Measurements from ENCODE around the gene CD2. TPM values are rescaled to one million over a fixed set of nuclear protein-coding genes. Genes with fewer than 3 reads are reported as not detected.

CD2 gene
- total RNA-seq, 4 donors from 2014 or later: 1.9 to 9.7 (median 2.6) TPM

DNA sequence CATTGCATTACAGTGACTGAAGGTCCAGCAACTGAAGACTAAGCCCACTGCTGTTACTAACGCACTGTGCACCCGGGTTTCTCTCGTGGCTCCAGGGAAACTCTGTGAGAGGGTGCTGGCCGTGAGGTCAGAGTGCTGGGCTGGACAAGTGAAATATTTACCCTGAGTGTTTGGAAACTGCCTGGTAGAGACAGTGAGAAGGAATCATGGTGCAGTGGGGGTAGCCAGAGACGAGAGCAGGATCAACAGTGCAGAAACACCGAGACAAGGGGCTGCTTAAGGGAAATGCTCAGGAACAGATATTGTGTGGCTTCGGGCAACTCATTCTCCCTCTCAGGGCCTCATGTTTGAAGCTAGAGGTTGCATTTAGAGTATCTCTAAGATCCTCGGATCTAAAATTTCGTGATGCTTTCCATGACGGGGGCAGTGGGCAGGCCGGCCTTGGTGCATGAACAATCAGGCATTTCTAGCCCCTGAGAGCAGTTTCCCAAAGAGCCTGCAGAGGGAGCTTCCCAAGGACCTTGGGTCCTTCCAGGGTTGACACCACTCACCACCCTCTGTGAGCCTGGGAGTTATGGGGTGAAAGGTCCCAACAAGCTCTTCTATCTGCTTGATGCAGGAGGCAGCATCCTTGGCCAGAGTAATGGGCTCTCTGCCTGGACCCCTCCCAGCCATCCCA, 9.7 kb downstream of the CD2 start:
- no peak overlapping the region for H3K27ac ChIP-seq
- peak; percentile 28 to 36 for DNase-seq
- H3K9me3 ChIP-seq: no peaks in the 10 kb centered on the region
- intact Hi-C loops (cut with DNase I): no loop called here
- H3K4me3 ChIP-seq (replicated peaks in 1 of 3): no peak overlapping the region
- no peaks in the 10 kb centered on the region for H3K4me1 ChIP-seq
- 74 to 76% methylated on average over 11 of the region's 11 CpGs for WGBS, 2 donors
- H3K27me3 ChIP-seq: no peaks in the 10 kb centered on the region
- no peaks in the 10 kb centered on the region for H3K36me3 ChIP-seq
- no peak for TF ChIP-seq POLR2A (IDR thresholded peaks at IDR 0.05)
- TF ChIP-seq, protein P1, sequence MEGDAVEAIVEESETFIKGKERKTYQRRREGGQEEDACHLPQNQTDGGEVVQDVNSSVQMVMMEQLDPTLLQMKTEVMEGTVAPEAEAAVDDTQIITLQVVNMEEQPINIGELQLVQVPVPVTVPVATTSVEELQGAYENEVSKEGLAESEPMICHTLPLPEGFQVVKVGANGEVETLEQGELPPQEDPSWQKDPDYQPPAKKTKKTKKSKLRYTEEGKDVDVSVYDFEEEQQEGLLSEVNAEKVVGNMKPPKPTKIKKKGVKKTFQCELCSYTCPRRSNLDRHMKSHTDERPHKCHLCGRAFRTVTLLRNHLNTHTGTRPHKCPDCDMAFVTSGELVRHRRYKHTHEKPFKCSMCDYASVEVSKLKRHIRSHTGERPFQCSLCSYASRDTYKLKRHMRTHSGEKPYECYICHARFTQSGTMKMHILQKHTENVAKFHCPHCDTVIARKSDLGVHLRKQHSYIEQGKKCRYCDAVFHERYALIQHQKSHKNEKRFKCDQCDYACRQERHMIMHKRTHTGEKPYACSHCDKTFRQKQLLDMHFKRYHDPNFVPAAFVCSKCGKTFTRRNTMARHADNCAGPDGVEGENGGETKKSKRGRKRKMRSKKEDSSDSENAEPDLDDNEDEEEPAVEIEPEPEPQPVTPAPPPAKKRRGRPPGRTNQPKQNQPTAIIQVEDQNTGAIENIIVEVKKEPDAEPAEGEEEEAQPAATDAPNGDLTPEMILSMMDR (IDR thresholded peaks at IDR 0.05): peak in 4 of 6 experiments; percentile 28 to 55 (median 38)

DNA sequence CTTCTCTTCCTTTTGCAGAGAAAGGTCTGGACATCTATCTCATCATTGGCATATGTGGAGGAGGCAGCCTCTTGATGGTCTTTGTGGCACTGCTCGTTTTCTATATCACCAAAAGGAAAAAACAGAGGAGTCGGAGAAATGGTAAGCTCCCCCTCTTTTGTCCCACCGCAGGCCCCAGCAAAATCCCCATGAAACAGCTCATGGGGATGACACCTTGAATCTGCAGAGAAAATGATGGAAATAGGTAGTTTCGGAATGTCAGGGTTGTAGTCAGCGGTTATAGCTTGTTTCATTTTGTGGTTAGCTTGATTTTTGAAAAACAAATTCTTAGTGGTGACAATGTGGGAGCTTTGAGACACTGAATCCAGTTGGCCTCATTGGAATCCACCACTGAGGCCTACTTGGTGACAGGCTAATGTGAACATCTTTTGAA, 10.3 kb downstream of the CD2 start:
- Histone ChIP-seq H3K27ac (no peak overlapping the region), H3K4me3 (replicated peaks in 1 of 3) (no peak overlapping the region), H3K4me1 (no peaks in the 10 kb centered on the region), H3K9me3 (no peaks in the 10 kb centered on the region), H3K36me3 (no peaks in the 10 kb centered on the region), H3K27me3 (no peaks in the 10 kb centered on the region)
- TF ChIP-seq POLR2A (IDR thresholded peaks at IDR 0.05): no peak
- TF ChIP-seq, protein P1 (IDR thresholded peaks at IDR 0.05): no peak
- intact Hi-C loops (cut with DNase I): no loop called here
- no peak for DNase-seq
- WGBS, 2 donors: 90 to 91% methylated on average over 5 of the region's 5 CpGs

DNA sequence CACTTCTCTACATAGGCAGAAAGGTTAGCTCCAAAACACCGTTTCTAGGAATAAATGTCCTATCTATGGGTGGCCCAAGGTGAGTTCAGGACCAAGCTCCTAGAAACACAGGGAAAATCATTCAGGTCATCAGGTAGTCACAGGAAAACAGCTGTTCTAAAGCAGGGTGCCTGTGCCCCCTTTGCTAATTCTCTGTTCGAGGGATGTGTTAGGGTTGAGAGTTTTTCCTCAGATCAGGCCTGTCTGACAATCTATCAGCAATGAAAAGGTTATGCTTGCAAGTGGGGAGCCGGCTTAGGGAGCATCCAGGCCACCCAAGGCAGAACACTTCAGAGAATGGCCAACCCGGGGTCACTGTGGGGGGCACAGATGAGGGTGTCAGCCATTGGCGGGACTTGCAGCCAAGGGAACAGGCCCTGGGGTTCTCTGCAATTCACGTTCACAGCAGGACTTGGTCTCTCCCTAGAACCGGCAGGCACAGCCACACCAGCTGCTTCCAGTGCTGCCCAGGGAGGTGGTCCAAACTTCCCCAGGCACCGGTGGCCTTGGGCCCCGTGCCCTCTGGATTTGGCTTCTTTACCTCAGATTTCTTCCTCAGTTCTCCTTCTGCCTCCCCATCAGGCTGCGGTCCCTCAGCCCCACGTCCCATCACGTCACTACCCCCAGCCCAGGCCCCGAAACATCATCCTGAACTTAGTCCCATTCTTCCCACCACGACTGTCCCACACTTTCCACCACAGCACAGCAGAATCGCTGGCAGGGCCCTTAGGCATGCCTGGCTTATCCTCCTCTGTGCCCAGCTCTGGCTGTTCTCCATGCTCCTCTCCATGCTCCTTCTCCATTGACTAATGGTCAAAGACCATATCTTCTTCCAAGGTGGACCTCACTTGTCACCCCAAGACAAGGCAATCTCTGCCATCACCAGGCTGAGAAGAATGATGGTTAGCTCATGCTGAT, 11.0 kb downstream of the CD2 start:
- H3K36me3 ChIP-seq: no peaks in the 10 kb centered on the region
- DNase-seq: no peak
- no peaks in the 10 kb centered on the region for H3K27me3 ChIP-seq
- H3K4me3 ChIP-seq (replicated peaks in 1 of 3): no peak overlapping the region
- no peaks in the 10 kb centered on the region for H3K4me1 ChIP-seq
- TF ChIP-seq, protein P1 (IDR thresholded peaks at IDR 0.05): no peak
- TF ChIP-seq POLR2A (IDR thresholded peaks at IDR 0.05): no peak
- WGBS, 2 donors: 93 to 95% methylated on average over 15 of the region's 15 CpGs
- intact Hi-C loops (cut with DNase I): no loop called here
- no peak overlapping the region for H3K27ac ChIP-seq
- H3K9me3 ChIP-seq: no peaks in the 10 kb centered on the region

DNA sequence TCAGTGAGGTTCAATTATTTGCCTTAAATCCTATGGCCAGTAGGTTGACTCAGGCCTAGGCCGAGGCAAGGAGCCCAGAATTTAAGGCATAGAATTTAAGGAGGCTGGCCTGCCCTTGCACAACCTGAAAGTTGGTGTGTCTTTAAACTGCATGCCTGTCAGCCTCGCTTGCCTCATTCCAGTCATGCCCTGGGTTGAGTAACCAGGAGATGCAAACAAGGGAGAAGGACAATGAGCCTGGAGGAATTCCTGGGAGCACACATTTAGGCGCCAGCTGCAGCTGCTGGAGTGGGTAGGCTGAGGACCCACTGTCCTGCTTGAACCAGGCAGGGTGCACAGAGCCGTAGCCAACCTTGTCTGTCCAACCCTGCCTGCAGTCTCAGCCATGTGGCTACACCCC, 11.7 kb downstream of the CD2 start:
- Histone ChIP-seq H3K4me1 (no peaks in the 10 kb centered on the region), H3K4me3 (replicated peaks in 1 of 3) (no peak overlapping the region), H3K27ac (no peak overlapping the region), H3K9me3 (no peaks in the 10 kb centered on the region), H3K27me3 (no peaks in the 10 kb centered on the region), H3K36me3 (no peaks in the 10 kb centered on the region)
- intact Hi-C loops (cut with DNase I): no loop called here
- DNase-seq: no peak
- TF ChIP-seq, protein P1 (IDR thresholded peaks at IDR 0.05): no peak
- no peak for TF ChIP-seq POLR2A (IDR thresholded peaks at IDR 0.05)
- WGBS, 2 donors: 90 to 95% methylated on average over 3 to 4 of the region's 4 CpGs

Measured in thyroid gland (tissue), 4 donors.